HG02973 (cell line): ENCODE results near the gene SAG.

Experiments used
- ATAC-seq: cut with Tn5 transposase; IDR thresholded peaks from one replicate; pipeline ENCODE4 v1.9.1; 2021; ENCODE audit warnings: moderate library complexity; ENCODE audit not compliant: unreplicated experiment

SAG gene

DNA sequence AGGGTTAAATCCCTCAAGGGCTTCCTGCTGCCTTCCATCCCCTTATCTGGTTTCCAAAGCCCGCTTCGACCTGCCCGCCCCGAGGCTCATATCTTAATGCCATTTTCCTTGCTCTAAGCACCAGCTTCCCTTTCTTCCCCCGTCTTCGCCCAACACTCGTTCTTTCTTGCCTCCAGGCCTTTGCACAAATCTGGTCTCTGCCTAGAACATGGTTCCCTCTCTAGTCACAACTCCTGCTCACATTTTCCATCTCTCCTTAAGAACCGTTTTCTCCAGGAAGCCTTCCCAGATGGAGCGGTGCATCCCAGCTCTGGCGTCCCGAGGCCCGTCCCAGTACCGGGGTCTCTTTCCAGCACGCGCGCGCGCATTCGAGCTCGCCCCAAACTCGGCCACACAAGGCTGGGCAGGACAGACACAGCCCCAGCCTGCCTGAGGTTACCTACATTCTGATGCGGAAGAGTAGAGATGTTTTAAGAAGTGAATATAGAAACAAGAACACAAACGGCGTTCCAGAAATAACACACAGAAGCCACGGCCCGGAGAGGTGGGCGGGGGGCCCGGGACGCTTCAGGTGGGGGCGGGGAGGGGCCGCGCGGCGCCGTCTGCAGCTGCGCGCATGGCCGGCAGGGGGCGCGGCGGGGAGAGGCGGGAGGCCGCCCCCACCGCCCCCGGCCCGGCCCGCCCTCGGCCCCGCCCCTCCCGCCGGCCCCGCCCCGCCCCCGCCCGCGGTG lies 46.3 kb downstream of the SAG start, which contains the start of gene DGKD:
Gene DGKD (plus strand): TSS at position 726 of the 731 bp plus-strand sequence. CDS start 25 bp downstream, outside the sequence.
- ATAC-seq = peak; percentile 50

GRCh38 chr2:233354500-233354924 lies 46.9 kb downstream of the SAG start:
- peak; percentile 16 for ATAC-seq

DNA sequence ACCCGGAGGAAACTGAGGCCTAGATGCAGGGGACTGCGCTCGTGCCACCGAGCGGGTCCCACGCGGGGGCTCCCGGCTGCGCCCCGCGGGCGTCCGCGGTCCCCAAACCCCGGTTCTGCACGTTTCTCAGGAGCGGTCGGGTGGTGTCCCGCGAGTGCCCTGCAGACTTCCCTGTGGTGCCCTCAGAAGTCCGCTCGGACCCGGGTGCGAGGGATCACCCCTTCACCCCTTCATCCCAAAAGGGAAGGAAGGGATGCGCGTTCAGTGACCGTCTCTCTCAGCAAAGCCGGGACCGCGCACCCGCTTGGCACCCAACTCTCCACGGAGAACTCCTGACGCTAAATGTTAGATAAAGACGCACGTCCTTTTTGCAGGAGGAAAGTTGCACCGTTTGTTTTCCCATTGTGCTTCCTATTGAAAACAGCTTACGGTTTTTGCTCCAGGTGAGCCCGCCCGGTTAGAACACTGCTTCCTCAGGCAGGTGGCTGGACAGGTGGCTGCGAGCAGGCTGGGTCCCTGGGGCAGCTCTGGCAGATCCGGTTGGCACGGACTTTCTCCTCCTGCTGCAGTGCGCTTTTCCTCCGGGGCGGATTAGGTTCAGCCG lies 47.5 kb downstream of the SAG start:
- no peak for ATAC-seq

GRCh38 chr2:233355916-233356315 lies 48.3 kb downstream of the SAG start:
- ATAC-seq = no peak

DNA sequence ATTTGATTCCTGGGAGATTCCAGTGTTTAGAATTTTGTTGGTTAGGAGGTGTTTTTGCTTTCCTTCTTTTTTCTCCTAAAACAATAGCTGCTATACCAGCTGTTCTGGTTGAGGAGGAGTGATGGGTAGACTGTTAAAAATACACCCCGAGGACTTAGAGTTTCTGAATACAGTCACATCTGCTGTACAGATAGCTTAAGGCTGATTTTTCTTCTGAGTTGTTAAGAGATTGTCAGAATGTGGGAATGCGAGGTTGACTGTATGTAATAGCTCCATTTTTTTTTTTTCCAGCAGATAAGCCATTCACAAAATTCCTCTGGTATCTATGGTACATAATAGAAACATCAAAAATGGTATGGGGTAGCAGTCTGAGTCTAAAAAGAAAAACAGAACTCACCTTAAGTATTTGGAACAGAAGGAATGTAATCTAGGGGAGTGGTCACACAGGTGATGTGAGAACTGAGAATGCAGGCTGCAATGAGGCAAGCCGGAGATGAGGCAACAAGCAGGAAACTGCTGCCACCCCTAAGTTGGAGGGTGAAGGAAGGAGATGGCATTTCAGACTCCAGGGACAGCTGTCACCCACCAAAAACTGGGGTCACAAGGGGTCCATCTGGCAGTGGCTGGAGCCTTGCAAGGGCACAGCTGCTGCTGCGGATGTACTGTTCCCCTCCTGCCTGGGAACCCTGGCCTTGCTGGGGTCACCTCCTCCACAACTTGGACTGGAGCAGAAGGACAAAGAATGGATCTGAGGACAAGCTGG lies 49.1 kb downstream of the SAG start:
- ATAC-seq = no peak

GRCh38 chr2:233358335-233358734 lies 50.7 kb downstream of the SAG start:
- no peak for ATAC-seq

- ATAC-seq = no peak
These were observed 51.3 kb downstream of the SAG start for GRCh38 chr2:233358947-233359346.

DNA sequence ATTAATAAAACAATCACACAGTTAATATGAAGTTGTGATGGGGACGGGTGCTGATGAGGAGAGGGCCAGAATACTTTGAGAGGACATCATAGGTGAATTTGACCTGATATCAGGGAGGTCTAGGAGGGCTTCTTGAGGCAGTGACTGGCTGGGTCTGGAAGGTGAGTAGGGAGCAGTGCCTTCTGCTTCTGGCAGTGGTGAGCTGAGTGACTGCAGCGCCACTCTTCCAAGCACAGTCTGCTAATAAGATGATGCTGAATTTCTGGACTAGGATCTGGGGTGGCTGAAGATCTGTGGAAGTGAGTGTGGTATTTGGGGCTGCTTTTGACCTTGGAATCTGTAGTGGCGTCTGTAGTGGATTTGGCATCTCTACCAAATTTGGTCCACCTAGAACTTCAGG lies 52.2 kb downstream of the SAG start:
- no peak for ATAC-seq

DNA sequence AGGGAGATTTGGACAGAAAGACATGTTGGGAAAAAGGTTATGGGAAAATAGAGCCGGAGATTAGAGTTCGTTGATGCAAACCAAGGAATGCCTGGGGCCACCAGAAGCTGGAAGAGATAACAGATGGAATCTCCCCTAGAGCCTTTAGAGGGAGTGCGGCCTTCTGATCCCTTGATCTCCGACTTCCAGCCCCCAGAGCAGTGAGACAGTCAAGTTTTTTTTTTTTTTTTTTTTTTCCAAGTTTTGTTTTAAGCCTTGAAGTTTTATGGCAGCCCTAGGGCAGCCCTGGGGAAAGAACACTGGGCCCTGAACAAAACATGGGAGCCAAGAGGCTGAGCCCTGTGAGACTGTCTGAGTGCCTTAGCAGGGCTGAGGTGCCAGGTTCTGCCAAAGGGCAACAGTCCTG lies 53.2 kb downstream of the SAG start:
- ATAC-seq = no peak

- no peak for ATAC-seq
These were observed 53.7 kb downstream of the SAG start for GRCh38 chr2:233361297-233361696.

DNA sequence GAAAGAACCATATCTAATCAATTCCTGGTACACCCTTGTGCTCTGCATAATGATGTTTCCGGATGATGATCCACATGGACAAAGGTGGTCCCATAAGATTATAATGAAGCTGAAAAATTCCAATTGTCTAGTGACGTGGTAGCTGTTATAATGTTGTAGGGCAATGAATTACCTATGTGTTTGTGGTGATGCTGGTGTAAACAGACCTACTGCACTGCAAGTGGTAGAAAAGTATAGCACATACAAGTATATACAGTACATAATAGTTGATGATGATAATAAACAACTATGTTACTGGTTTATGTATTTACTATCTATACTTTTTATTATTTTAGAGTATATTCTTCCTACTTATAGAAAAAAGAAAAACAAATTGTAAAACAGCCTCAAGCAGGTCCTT lies 55.1 kb downstream of the SAG start:
- ATAC-seq = no peak

GRCh38 chr2:233363744-233364235 lies 56.2 kb downstream of the SAG start:
- ATAC-seq = no peak

- ATAC-seq = no peak
These were observed 58.4 kb downstream of the SAG start for GRCh38 chr2:233365861-233366520.

DNA sequence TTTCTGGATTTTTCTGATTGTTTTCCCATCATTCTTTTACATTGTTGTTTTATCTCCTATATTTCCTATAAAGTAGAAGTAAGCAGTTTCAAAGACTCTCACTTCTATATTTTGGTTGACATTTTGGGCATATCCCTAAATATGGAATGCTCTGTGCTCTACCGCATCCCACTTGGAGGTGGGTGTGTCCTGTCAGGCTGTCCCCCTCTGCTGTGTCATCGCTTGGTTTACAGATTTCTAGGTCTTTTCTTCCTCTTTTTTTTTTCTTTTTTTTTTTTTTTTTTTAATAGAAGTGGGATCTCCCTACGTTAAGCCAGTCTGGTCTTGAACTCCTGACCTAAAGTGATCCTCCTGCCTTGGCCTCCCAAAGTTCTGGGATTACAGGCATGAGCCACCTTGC lies 60.0 kb downstream of the SAG start:
- ATAC-seq = no peak

DNA sequence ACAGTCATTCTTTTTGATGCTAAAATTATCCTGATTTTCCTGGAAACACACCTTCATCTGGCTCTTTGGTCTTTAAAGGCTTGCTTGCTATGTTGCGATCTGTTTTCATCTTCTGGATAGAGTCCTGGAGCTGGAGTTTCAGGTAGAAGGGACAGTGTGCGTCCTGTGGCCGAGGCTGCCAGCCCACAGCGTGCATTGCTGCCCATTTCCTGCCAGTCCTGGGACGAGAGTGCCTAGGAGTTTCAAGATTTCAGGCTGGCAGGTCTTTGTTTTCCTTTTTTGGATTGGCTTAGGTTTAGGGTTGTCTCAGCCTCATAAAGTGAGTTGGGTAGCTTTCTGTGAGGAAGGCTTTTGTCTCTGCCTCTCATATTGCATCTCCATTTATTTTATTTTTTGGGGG lies 61.1 kb downstream of the SAG start:
- no peak for ATAC-seq

GRCh38 chr2:233369462-233369861 lies 61.8 kb downstream of the SAG start:
- no peak for ATAC-seq

DNA sequence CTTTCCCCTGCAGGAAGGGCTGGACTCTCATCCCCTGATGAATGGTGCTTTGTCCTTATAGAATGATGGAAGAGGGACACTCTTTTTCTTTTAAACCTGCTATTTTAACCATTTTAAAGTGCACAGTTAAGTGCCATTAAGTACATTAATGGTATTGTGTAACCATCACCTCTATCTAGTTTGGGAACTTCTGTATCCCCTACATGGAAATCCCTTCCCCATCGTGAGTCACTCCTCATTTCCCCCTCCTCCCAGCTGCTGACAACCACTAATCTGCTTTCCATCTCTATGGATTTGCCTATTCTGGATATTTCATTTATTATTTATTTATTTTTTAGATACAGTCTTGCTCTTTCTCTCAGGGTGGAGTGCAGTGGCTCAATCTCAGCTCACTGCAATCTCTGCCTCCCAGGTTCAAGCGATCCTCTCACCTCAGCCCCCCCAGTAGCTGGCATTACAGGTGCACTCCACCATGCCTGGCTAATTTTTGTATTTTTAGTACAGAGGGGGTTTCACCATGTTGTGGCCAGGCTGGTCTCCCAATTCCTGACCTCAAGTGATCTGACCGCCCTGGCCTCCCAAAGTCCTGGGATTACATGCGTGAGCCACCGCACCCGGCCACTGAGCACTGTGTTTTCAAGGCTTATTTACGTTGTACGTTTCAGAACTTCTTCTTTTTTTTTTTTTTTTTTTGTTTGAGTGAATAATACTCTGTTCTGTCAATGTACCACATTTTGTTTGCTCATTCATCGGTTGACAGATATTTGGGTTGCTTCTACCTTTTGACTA lies 62.5 kb downstream of the SAG start:
- no peak for ATAC-seq

DNA sequence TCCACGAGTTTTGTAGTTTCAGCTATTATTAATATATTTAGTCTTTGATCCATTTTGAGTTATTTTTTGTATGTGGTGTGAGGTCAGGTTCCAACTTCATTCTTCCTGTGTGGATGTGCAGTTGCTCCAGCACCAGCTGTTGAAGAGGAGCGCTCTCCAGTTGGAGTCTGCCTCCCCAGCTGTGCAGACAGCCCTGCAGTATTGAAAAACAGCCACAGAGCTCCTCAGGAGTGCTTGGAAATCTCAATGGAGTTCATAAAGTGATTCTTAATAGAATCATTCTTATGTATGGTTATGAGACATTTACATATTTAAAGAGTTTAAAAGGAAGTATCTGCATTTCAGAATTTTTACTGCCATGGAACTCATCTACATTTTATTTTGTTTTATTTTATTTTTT lies 64.0 kb downstream of the SAG start:
- ATAC-seq = no peak

DNA sequence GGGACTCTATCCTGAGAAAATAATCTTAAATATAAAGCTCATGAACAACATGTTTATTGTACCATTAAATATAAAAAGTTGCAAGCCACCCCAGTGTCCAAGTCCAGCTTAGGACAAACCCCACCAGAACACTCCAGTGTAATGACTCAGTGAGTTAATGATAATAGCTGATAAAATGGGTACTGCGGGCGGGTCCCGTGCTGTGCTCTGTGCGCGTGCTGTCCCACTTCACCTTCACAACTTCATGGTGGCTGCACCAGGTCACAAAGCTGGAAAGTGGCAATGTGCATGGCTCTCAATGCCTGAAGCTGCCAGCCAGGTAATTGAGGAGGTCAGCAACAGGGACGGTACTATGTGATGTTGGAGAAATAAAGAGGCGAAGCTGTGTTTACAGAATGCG lies 65.2 kb downstream of the SAG start:
- ATAC-seq = no peak

DNA sequence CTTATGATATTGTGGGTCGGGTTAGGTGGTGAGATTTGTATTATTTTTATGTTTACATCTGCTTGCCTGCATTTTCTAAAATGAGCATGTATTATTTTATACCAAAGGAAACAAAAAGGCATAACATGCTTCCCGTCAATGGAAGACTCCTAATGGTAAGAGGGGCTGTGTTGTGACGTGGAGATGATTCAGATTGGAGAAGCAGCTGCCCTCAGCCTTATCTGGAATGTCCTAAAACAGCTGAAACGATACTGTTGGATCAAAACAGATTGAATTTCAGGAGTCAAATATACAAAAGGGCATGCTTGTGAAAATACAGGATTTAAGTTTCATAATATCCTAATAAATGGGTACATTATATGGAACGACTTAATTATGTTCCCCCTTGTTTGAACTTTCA lies 65.7 kb downstream of the SAG start:
- ATAC-seq = no peak
